SU-DHL-6 (cell line): ENCODE data around the gene FOXD1.

Experiments
- H2AFZ ChIP-seq: fragments of 200-600 bp; sonication (generic); 2 replicates; pipeline ENCODE4 v1.6.1; 2014; ENCODE audit warnings: low read depth, mild to moderate bottlenecking, moderate library complexity, mixed read lengths, antibody characterized with exemption, low read length; ENCODE audit not compliant: severe bottlenecking
- H3F3A ChIP-seq: fragments of 200-600 bp; shearing (Covaris generic); 2 replicates; pipeline ENCODE4 v1.6.0; 2016; ENCODE audit warnings: antibody characterized with exemption, mild to moderate bottlenecking; ENCODE audit not compliant: insufficient read depth
- H3K27ac ChIP-seq: fragments of 200-600 bp; sonication (generic); 2 replicates; pipeline ENCODE4 v1.5.1; 2016; ENCODE audit warnings: low read depth, mild to moderate bottlenecking, low read length, moderate library complexity, mixed read lengths
- H3K27me3 ChIP-seq: fragments of 200-600 bp; sonication (generic), shearing (Covaris generic); 2 replicates; pipeline ENCODE4 v1.6.0; 2014; ENCODE audit warnings: mild to moderate bottlenecking, low read length
- H3K36me3 ChIP-seq: fragments of 200-600 bp; sonication (generic); 2 replicates; pipeline ENCODE4 v1.6.1; 2014; ENCODE audit warnings: mild to moderate bottlenecking, low read length, mixed read lengths
- H3K4me2 ChIP-seq: fragments of 300-600, 200-600 bp; shearing (Covaris generic), sonication (generic); 2 replicates; pipeline ENCODE4 v1.6.0; 2014; ENCODE audit warnings: low read length, low read depth, mild to moderate bottlenecking; ENCODE audit not compliant: poor library complexity, severe bottlenecking
- H3K4me3 ChIP-seq: fragments of 200-600 bp; sonication (generic); 2 replicates; pipeline ENCODE4 v1.5.1; 2014; ENCODE audit warnings: antibody characterized with exemption, low read length, mild to moderate bottlenecking, mixed read lengths; ENCODE audit not compliant: insufficient read depth, poor library complexity, severe bottlenecking
- H3K79me2 ChIP-seq: fragments of 200-600 bp; sonication (generic); 2 replicates; pipeline ENCODE4 v1.6.1; 2014; ENCODE audit warnings: mild to moderate bottlenecking, low read length, moderate library complexity; ENCODE audit not compliant: insufficient read depth
- H3K9ac ChIP-seq: fragments of 200-600 bp; sonication (generic); 2 replicates; pipeline ENCODE4 v1.7.0; 2014; ENCODE audit warnings: mild to moderate bottlenecking, low read length
- H3K9me2 ChIP-seq: fragments of 200-600 bp; sonication (generic); replicated peaks from 2 replicates; pipeline ENCODE4 v1.6.1; 2014; ENCODE audit warnings: low read length; ENCODE audit not compliant: insufficient read depth
- H3K9me3 ChIP-seq: fragments of 200-600 bp; sonication (generic); 2 replicates; pipeline ENCODE4 v1.6.1; 2014; ENCODE audit warnings: low read length, mixed read lengths; ENCODE audit not compliant: insufficient read depth
- H4K20me1 ChIP-seq: fragments of 200-600 bp; sonication (generic); 2 replicates; pipeline ENCODE4 v1.6.1; 2014; ENCODE audit warnings: low read depth, mild to moderate bottlenecking, antibody characterized with exemption, low read length, moderate library complexity, mixed read lengths
- EZH2phosphoT487 ChIP-seq: fragments of 200-600 bp; sonication (generic), shearing (Covaris generic); conservative IDR thresholded peaks from 2 replicates; pipeline ENCODE4 v1.6.1; 2018; ENCODE audit warnings: mild to moderate bottlenecking, antibody characterized with exemption, low read length, moderate library complexity, mixed read lengths
- TF ChIP-seq, protein P1 (sequence below): fragments of 200-600 bp; sonication (generic); IDR thresholded peaks from one replicate; pipeline ENCODE4 v1.5.1; 2017; ENCODE audit warnings: antibody characterized with exemption, mild to moderate bottlenecking, low read length, moderate library complexity; ENCODE audit not compliant: insufficient read depth, poor library complexity, severe bottlenecking

Gene FOXD1

DNA sequence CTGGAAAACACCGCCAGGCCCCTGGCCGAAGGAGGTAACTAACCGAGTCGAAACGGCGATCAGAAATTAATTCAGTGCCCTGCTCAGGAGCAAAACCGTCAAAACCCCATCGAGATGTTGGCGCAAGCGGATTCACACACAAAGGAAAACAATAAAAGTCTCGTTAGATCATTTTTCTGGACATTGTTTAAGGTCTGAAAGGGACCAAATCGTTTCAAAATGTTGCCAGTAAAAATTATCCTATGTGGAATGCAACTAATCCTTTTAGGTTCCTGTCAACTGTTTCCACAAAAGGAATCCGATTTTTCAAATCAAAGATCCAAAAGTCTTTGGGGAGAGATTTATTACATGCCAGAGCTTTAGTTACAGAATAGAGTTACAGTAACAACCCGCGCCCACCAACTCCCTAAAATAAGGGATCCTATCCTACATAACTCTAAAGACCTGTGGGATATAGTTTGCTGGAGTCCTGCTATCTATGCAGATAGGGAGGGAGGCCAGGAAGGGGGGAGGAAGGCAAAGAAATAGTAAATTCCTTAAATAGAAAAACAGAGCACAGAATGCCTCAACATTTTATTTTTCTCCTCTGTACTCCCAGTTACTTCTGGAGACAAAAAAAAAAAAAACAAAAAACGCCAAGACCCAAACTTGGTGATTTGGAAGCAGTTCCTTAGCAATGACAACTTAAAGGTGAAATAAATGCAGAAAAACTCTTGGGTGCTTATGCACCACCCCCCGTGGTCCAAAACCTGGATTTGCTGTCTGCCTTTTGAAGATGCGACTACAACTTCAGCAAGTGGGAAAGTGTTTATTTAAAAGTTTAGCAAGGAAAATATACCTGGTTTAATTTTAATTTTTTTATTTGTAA is 10.6 kb downstream of the FOXD1 start:
- H3K79me2 ChIP-seq, result no peaks in the 10 kb centered on the region
- H3K9me3 ChIP-seq, result no peaks in the 10 kb centered on the region
- H3K36me3 ChIP-seq, result no peaks in the 10 kb centered on the region
- no peak overlapping the region for H3K9ac ChIP-seq
- H3K4me2 ChIP-seq, result no peak overlapping the region
- H3K9me2 ChIP-seq, result no peaks in the 10 kb centered on the region
- no peaks in the 10 kb centered on the region for H3K27me3 ChIP-seq
- H3F3A ChIP-seq, result no peaks in the 10 kb centered on the region
- no peaks in the 10 kb centered on the region for H4K20me1 ChIP-seq
- no peak overlapping the region for H3K4me3 ChIP-seq
- no peak overlapping the region for H2AFZ ChIP-seq
- H3K27ac ChIP-seq, result no peak overlapping the region
- no peak for TF ChIP-seq EZH2phosphoT487
- TF ChIP-seq, protein P1, sequence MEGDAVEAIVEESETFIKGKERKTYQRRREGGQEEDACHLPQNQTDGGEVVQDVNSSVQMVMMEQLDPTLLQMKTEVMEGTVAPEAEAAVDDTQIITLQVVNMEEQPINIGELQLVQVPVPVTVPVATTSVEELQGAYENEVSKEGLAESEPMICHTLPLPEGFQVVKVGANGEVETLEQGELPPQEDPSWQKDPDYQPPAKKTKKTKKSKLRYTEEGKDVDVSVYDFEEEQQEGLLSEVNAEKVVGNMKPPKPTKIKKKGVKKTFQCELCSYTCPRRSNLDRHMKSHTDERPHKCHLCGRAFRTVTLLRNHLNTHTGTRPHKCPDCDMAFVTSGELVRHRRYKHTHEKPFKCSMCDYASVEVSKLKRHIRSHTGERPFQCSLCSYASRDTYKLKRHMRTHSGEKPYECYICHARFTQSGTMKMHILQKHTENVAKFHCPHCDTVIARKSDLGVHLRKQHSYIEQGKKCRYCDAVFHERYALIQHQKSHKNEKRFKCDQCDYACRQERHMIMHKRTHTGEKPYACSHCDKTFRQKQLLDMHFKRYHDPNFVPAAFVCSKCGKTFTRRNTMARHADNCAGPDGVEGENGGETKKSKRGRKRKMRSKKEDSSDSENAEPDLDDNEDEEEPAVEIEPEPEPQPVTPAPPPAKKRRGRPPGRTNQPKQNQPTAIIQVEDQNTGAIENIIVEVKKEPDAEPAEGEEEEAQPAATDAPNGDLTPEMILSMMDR, result no peak

DNA sequence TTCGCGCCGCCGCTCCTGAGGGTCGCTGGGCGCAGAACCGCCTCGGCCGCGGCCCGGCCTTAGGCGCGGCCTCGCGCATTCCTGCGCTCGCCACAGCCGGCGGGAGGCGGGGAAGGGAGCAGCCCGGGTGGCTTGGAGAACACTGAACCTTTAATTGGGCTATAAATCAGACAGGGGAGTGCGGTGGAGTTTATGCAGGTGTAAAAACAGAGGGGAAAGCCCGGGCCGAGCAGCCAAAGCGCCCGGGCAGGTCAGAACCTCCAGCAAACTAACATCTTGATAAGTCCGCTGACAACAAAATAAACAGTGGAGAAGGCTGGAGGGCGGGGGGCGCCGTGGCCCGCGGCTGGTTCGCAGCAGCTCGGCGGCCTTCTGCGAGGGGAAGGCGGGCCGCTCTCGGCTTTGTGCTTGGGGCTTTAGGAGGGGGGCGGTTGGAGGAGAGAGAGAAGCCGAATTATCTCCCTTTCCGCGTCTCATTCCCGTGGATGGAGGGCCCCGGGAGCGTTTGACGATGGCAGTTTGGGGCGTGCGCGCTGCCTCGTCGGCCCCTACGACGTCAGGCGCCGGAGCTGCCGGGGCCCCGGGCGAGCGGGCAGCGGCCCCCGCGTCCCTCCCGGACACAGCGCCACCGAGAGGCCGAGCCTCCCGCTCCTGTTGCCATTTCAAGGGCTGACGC is 11.3 kb downstream of the FOXD1 start:
- Histone ChIP-seq H3K4me3 (no peak overlapping the region), H3K9ac (no peak overlapping the region), H3K79me2 (no peaks in the 10 kb centered on the region), H3K9me3 (no peaks in the 10 kb centered on the region), H2AFZ (no peak overlapping the region), H3K9me2 (no peaks in the 10 kb centered on the region), H3K36me3 (no peaks in the 10 kb centered on the region), H3K4me2 (no peak overlapping the region), H3K27me3 (no peaks in the 10 kb centered on the region), H4K20me1 (no peaks in the 10 kb centered on the region), H3F3A (no peaks in the 10 kb centered on the region), H3K27ac (no peak overlapping the region)
- TF ChIP-seq EZH2phosphoT487, result no peak
- TF ChIP-seq, protein P1, result no peak

DNA sequence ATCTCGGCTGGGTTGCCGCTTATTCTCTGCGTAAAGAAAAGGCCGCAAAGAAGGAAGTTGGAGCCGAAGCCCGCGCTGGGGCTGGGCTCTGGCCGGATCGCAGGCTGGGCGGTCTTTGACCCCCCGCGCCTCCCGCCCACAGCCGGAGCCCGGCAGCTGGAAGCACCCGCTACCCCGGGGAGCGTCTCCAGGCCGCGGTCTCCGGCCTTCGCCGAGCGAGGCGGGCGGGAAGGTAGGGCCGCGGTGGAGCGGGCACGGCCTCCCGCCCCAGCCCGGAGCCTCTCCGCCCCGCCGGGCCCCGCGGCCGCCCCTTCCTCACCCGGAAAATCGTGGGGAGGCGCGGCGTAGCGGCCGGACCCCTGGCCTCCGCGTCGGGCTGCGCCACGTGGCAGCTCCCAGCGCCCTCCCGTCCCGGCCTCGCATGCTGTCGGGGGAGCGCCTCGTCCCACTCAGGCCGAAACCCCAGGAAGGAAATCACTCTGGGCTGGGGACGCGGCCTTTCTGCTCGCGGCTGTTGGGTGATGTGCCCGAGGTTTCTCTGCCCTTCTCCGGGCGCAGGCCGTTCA is 12.0 kb downstream of the FOXD1 start:
- Histone ChIP-seq H3K4me3 (no peak overlapping the region), H3K9me2 (no peaks in the 10 kb centered on the region), H3F3A (no peaks in the 10 kb centered on the region), H3K27ac (no peak overlapping the region), H3K4me2 (no peak overlapping the region), H3K79me2 (no peaks in the 10 kb centered on the region), H3K9ac (no peak overlapping the region), H3K27me3 (no peaks in the 10 kb centered on the region), H4K20me1 (no peaks in the 10 kb centered on the region), H2AFZ (no peak overlapping the region), H3K9me3 (no peaks in the 10 kb centered on the region), H3K36me3 (no peaks in the 10 kb centered on the region)
- TF ChIP-seq EZH2phosphoT487, result no peak
